VCaP (cell line): ENCODE data around the gene SYT8.
"Not testable (repeated sequence)": the region's sequence is repeated elsewhere in the genome, so short reads cannot be mapped to it uniquely, and the experiment has no call there.

Experiments used
- H3K27ac ChIP-seq: fragments of 450-650 bp; 2 replicates; pipeline ENCODE4 v1.5.1; 2017
- TF ChIP-seq, protein P1 (sequence below): fragments of 450-650 bp; conservative IDR thresholded peaks from 2 replicates; pipeline ENCODE4 v1.5.1; 2017; ENCODE audit warnings: mild to moderate bottlenecking, moderate library complexity

Gene SYT8

DNA sequence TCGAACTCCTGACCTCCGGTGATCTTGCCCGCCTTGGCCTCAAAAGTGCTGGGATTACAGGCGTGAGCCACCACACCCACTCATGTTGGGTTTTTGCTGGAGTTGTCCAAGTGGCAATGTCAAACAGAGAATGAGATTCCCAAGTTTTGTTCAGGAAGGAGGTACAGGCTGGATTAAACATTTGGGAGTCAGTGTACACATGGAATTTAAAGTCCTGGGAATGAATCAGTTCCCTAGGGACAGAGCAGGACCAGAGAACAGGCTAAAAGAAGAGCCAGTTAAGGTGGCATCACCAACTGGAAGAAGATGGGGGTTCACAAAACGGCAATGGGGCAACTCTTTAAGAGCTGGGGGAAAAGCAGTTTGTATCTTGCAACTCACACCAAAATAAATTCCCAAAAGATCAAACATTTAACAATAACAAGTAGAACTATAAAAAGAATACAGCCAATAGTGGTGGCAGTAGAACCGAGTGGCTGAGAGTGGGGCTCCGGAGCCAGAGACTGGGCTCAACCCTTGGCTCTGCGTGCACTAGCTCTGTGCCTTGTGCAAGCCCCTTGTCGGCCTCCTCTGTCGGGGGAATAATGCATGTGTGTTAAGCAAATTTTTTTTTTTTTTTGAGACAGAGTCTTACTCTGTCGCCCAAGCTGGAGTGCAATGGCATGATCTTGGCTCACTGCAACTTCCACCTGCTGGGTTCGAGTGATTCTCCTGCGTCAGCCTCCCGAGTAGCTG, 37.2 kb upstream of the SYT8 start:
- TF ChIP-seq, protein P1, sequence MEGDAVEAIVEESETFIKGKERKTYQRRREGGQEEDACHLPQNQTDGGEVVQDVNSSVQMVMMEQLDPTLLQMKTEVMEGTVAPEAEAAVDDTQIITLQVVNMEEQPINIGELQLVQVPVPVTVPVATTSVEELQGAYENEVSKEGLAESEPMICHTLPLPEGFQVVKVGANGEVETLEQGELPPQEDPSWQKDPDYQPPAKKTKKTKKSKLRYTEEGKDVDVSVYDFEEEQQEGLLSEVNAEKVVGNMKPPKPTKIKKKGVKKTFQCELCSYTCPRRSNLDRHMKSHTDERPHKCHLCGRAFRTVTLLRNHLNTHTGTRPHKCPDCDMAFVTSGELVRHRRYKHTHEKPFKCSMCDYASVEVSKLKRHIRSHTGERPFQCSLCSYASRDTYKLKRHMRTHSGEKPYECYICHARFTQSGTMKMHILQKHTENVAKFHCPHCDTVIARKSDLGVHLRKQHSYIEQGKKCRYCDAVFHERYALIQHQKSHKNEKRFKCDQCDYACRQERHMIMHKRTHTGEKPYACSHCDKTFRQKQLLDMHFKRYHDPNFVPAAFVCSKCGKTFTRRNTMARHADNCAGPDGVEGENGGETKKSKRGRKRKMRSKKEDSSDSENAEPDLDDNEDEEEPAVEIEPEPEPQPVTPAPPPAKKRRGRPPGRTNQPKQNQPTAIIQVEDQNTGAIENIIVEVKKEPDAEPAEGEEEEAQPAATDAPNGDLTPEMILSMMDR = no peak
- no peak overlapping the region for H3K27ac ChIP-seq

DNA sequence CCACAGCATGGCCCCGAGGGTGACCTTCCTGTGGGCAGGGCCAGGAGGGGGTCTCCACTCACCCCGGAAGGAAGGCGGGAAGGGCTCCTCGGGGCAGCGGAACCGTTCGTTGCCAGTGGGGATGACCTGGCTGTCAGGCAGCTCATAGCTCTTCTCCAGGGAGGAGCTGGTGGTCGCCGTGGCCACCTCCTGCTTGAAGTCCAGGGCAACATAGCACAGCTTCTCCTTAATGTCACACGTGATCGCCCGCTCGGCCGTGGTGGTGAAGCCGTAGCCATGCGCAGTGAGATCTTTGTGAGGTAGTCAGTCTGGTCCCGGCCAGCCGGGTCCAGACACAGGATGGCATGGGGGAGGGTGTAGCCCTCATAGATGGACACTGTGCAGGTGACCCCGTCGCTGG, 31.5 kb upstream of the SYT8 start:
- TF ChIP-seq, protein P1 = no peak
- no peak overlapping the region for H3K27ac ChIP-seq

DNA sequence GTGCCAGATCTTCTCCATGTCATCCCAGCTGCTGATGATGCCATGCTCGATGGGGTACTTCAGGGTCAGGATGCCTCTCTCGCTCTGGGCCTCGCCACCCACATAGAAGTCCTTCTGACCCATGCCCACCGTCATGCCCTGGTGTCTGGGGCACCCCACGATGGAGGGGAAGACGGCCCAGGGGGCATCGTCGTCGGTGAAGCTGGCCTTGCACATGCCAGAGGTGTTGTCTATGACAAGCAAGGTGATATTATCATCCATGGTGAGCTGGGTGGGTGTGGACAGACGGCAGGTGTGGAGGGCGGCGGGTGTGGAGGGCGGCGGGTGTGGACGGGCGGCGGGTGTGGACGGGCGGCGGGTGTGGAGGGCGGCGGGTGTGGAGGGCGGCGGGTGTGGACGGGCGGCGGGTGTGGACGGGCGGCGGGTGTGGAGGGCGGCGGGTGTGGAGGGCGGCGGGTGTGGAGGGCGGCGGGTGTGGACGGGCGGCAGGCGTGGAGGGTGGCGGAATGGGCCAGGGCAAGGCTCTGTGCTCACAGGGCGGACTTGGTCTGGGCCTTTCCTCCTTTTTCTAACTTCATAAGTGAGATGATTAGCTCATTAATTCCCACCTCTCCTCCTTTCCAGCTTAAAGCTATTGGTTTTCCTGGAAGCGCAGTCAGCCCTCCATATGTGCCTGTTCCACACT, 30.8 kb upstream of the SYT8 start:
- not testable (repeated sequence) for H3K27ac ChIP-seq

DNA sequence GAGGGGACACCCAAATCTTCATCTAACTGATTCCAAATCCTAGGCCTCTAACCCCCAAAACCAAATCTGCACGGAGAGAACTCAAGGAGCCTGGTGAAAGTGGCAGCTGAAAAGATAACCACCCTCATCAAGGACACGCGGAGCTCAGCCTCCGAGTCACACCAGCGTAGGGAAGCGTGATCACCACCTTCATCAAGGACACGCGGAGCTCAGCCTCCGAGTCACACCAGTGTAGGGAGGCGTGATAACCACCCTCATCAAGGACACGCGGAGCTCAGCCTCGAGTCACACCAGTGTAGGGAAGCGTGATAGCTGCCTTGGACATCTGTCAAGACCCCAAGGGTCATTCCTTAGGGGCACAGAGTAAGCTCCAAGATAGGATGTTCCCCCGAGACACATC, 29.3 kb upstream of the SYT8 start:
- TF ChIP-seq, protein P1 = no peak
- H3K27ac ChIP-seq = no peak overlapping the region

DNA sequence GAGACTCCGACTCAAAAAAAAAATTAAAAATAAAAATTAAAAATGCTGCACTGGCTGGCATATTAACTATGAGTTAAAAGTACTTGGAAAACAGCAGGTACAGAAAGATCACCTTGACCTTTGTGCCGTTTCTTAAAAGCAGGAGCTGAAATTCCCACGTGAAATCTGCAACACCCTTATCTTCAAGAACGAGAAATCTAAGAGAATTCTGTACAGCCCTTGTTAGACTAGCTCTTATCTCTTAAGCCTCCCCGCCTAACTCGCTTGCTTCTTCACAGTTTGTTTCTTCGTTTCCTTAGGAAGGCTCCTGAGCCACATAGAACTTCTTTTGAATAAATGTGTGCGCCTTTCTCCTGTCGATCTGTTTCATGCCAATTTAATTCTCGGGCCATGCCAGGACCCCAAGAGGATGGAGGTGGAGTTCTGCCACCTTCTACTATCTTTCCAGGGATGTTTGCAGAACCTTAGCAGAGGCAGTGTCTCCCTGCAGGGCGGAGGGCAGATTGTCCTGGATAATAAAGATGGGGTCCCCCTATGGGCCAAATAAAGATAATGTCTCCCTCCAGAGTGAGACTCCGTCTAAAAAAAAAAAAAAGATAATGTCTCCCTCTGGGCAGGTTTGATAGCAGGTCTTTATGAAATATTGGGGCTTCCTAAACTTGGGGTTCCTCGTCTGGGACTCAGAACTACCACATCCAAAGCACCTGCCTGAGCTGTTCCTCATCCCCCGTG, 27.4 kb upstream of the SYT8 start:
- H3K27ac ChIP-seq = no peak overlapping the region
- TF ChIP-seq, protein P1 = no peak

DNA sequence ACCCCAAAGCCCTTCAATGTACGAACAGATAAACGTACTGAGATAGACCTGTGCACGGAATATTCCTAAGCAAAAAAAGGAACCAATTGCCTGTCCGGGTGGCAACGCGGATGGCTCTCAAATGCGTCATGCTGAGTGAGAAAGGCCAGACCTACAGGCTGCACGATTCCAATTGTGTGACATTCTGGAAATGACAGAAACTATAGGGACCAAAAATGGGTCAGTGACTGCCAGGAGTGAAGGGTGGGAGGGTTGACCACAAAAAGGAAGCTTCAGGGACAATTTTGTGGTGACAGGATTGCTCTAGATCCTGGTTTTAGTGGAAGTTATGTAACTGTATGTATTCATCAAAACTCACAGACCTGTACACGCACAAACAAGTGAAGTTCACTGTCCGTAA, 24.0 kb upstream of the SYT8 start:
- TF ChIP-seq, protein P1 = no peak
- H3K27ac ChIP-seq = no peak overlapping the region

DNA sequence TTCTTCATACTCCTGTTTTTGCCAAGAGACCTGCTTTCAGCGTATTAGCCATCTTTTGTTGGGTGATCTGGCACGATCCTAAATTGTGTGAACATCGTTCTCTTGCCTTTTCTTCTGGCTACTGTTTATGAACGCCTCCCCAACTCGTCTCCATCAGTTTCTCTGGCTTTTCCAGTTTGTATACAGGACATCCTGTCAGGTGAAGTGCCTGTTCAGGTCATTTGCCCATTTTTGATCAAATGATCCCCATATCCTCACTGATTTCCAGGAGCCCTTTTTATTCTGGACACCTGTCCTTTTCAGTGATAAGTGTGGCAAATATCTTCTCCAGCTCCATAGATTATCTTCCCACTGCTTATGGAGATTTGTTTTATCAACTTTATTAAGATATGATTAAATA, 22.5 kb upstream of the SYT8 start:
- H3K27ac ChIP-seq = no peak overlapping the region
- TF ChIP-seq, protein P1 = no peak
